Fibroblast of villous mesenchyme (primary cell): ENCODE measurements around the gene USHBP1. TPM values are rescaled to one million over a fixed set of nuclear protein-coding genes. Genes with fewer than 3 reads are reported as not detected.

Experiments
- DNase-seq: peaks from one replicate; pipeline ENCODE4 v3.0.0-alpha.2; 2010; ENCODE audit warnings: low read depth
- H3K4me3 ChIP-seq: 2 replicates; pipeline ENCODE4 v1.5.1; 2011; ENCODE audit warnings: low read depth, mild to moderate bottlenecking, low read length
- CTCF ChIP-seq: IDR thresholded peaks from 2 replicates; pipeline ENCODE4 v1.5.1; 2012; ENCODE audit warnings: low read depth, mild to moderate bottlenecking, low read length; ENCODE audit not compliant: insufficient read depth
- total RNA-seq: library from RNA; depleted of rRNA; stranded (reverse); fragments of >200 nt; gene quantifications from 2 replicates; pipeline ENCODE4 v1.2.3, GENCODE V29; 2012

Gene USHBP1
- total RNA-seq, 1 donor: not detected

GRCh38 chr19:17200408-17201079 is 64.0 kb downstream of the USHBP1 start:
- no peak for DNase-seq
- no peak for TF ChIP-seq CTCF
- no peak overlapping the region for H3K4me3 ChIP-seq

Other genes starting within 250 kb of the USHBP1 start
- 0.43 and 0.64 TPM in 2 replicates for gene CPAMD8, start 237.9 kb downstream of the USHBP1 start, total RNA-seq
- gene HAUS8, start 189.3 kb downstream of the USHBP1 start, total RNA-seq: 3.5 TPM in 2 replicates
- gene MYO9B, start 189.0 kb downstream of the USHBP1 start, total RNA-seq: 99.3 and 118 TPM in 2 replicates
- gene USE1, start 49.4 kb downstream of the USHBP1 start, total RNA-seq: 18.1 and 23.8 TPM in 2 replicates
- 3.9 and 6.1 TPM in 2 replicates for gene OCEL1, start 38.5 kb downstream of the USHBP1 start, total RNA-seq
- gene NR2F6, start 18.8 kb downstream of the USHBP1 start, total RNA-seq: 51.0 and 56.0 TPM in 2 replicates
- 101 and 124 TPM in 2 replicates for gene BABAM1, start 2.7 kb upstream of the USHBP1 start, total RNA-seq
- gene ANKLE1, start 17.2 kb upstream of the USHBP1 start, total RNA-seq: 0.32 and 0.86 TPM in 2 replicates
- gene ABHD8, start 38.7 kb upstream of the USHBP1 start, total RNA-seq: 13.8 and 15.5 TPM in 2 replicates
- 29.8 and 32.2 TPM in 2 replicates for gene MRPL34, start 41.1 kb upstream of the USHBP1 start, total RNA-seq
- 14.8 and 16.8 TPM in 2 replicates for gene DDA1, start 44.8 kb upstream of the USHBP1 start, total RNA-seq
- gene ANO8, start 70.1 kb upstream of the USHBP1 start, total RNA-seq: 3.5 and 3.9 TPM in 2 replicates
- 14.2 and 16.1 TPM in 2 replicates for gene GTPBP3, start 72.8 kb upstream of the USHBP1 start, total RNA-seq
- not detected in 2 replicates for gene PLVAP, start 112.6 kb upstream of the USHBP1 start, total RNA-seq
- not detected in 2 replicates for gene CCDC194, start 129.5 kb upstream of the USHBP1 start, total RNA-seq
- 2.6 and 7.8 TPM in 2 replicates for gene BST2, start 140.9 kb upstream of the USHBP1 start, total RNA-seq
- gene MVB12A, start 155.3 kb upstream of the USHBP1 start, total RNA-seq: 32.0 and 47.0 TPM in 2 replicates
- gene TMEM221, start 183.9 kb upstream of the USHBP1 start, total RNA-seq: not detected in 2 replicates
- gene NXNL1, start 196.2 kb upstream of the USHBP1 start, total RNA-seq: not detected in 2 replicates
- gene SLC27A1, start 205.8 kb upstream of the USHBP1 start, total RNA-seq: 10.8 and 15.5 TPM in 2 replicates
- 41.5 and 75.4 TPM in 2 replicates for gene PGLS, start 246.9 kb upstream of the USHBP1 start, total RNA-seq